ENCODE measurements around the gene EGFR.

EGFR gene

GRCh38 chr7:55212838-55213237 is 194.0 kb downstream of the EGFR start:
- DNase-seq (ENCODE audit: low read depth), result no peak

- no peak for DNase-seq (ENCODE audit: low read depth)
These were observed 195.9 kb downstream of the EGFR start for GRCh38 chr7:55214707-55215106.

- no peak for DNase-seq (ENCODE audit: low read depth)
These were observed 204.2 kb downstream of the EGFR start for GRCh38 chr7:55223023-55223422.

GRCh38 chr7:55224111-55224510 is 205.3 kb downstream of the EGFR start:
- DNase-seq (ENCODE audit: low read depth), result no peak

GRCh38 chr7:55224810-55225209 is 206.0 kb downstream of the EGFR start:
- DNase-seq (ENCODE audit: low read depth), result no peak

- DNase-seq (ENCODE audit: low read depth), result no peak
These were observed 211.2 kb downstream of the EGFR start for GRCh38 chr7:55230014-55230413.

GRCh38 chr7:55231736-55232280 is 213.0 kb downstream of the EGFR start:
- DNase-seq (ENCODE audit: low read depth), result no peak

- DNase-seq (ENCODE audit: low read depth), result no peak
These were observed 214.2 kb downstream of the EGFR start for GRCh38 chr7:55233001-55233400.

- no peak for DNase-seq (ENCODE audit: low read depth)
These were observed 215.6 kb downstream of the EGFR start for GRCh38 chr7:55234408-55234807.

GRCh38 chr7:55235115-55235514 is 216.3 kb downstream of the EGFR start:
- no peak for DNase-seq (ENCODE audit: low read depth)

GRCh38 chr7:55235801-55236200 is 217.0 kb downstream of the EGFR start:
- DNase-seq (ENCODE audit: low read depth), result no peak

GRCh38 chr7:55236476-55236875 is 217.7 kb downstream of the EGFR start:
- no peak for DNase-seq (ENCODE audit: low read depth)

GRCh38 chr7:55237156-55237893 is 218.5 kb downstream of the EGFR start:
- no peak for DNase-seq (ENCODE audit: low read depth)

- no peak for DNase-seq (ENCODE audit: low read depth)
These were observed 220.6 kb downstream of the EGFR start for GRCh38 chr7:55239406-55239805.

- DNase-seq (ENCODE audit: low read depth), result no peak
These were observed 221.8 kb downstream of the EGFR start for GRCh38 chr7:55240418-55241142.

- no peak for DNase-seq (ENCODE audit: low read depth)
These were observed 223.1 kb downstream of the EGFR start for GRCh38 chr7:55241958-55242357.

- DNase-seq (ENCODE audit: low read depth), result no peak
These were observed 223.8 kb downstream of the EGFR start for GRCh38 chr7:55242613-55243012.

GRCh38 chr7:55244006-55244745 is 225.4 kb downstream of the EGFR start:
- no peak for DNase-seq (ENCODE audit: low read depth)

GRCh38 chr7:55245271-55245723 is 226.5 kb downstream of the EGFR start:
- DNase-seq (ENCODE audit: low read depth), result no peak

- no peak for DNase-seq (ENCODE audit: low read depth)
These were observed 227.4 kb downstream of the EGFR start for GRCh38 chr7:55246171-55246570.

GRCh38 chr7:55247428-55247827 is 228.6 kb downstream of the EGFR start:
- DNase-seq (ENCODE audit: low read depth), result no peak

GRCh38 chr7:55248526-55248925 is 229.7 kb downstream of the EGFR start:
- DNase-seq (ENCODE audit: low read depth), result no peak

GRCh38 chr7:55249332-55249731 is 230.5 kb downstream of the EGFR start:
- DNase-seq (ENCODE audit: low read depth), result no peak
